Endothelial cell of umbilical vein (primary cell): ENCODE results near the gene PELI2.

Source experiments
- EZH2 ChIP-seq: IDR thresholded peaks from 2 replicates; pipeline ENCODE4 v1.6.1; 2012; ENCODE audit warnings: borderline replicate concordance, low read depth, mild to moderate bottlenecking, moderate library complexity, low read length, inconsistent platforms; ENCODE audit not compliant: severe bottlenecking
- FOS ChIP-seq: IDR thresholded peaks from 2 replicates; pipeline ENCODE4 v1.6.1; 2011; ENCODE audit warnings: mild to moderate bottlenecking, low read length, moderate library complexity, borderline replicate concordance; ENCODE audit not compliant: insufficient read depth
- GATA2 ChIP-seq: IDR thresholded peaks from 2 replicates; pipeline ENCODE4 v1.7.0; 2011; ENCODE audit warnings: low read depth, mild to moderate bottlenecking, moderate library complexity, mixed read lengths, low read length; ENCODE audit not compliant: insufficient read length, insufficient read depth
- JUN ChIP-seq: IDR thresholded peaks from 2 replicates; pipeline ENCODE4 v1.6.1; 2011; ENCODE audit warnings: borderline replicate concordance, low read depth; ENCODE audit not compliant: insufficient read length, insufficient read depth
- MYC ChIP-seq: IDR thresholded peaks from one replicate; pipeline ENCODE4 v1.6.1; 2011; ENCODE audit warnings: mild to moderate bottlenecking, low read depth, low read length
- POLR2A ChIP-seq: IDR thresholded peaks from 2 replicates; pipeline ENCODE4 v1.6.1; 2012; ENCODE audit warnings: low read depth, mild to moderate bottlenecking, control low read depth, low read length
- POLR2AphosphoS5 ChIP-seq: IDR thresholded peaks from 2 replicates; pipeline ENCODE4 v1.6.1; 2012; ENCODE audit warnings: low read depth, mild to moderate bottlenecking, control low read depth, low read length, moderate library complexity; ENCODE audit not compliant: insufficient read depth
- TF ChIP-seq, protein P1 (sequence below), 2 donors: IDR thresholded peaks; 1 replicate in 1 of 2; 2 replicates in 1 of 2; pipeline ENCODE4 v1.5.1; 2011; ENCODE audit warnings: low read length in 2 of 2, mild to moderate bottlenecking in 2 of 2, moderate library complexity in 2 of 2, control low read depth in 1 of 2, inconsistent platforms in 1 of 2, low read depth in 1 of 2; ENCODE audit not compliant: insufficient read depth in 1 of 2; ENCODE audit errors: extremely low read depth in 1 of 2
- TF ChIP-seq, protein P2 (sequence below): IDR thresholded peaks from 2 replicates; pipeline ENCODE4 v1.6.1; 2011; ENCODE audit not compliant: insufficient read depth, insufficient read length

DNA sequence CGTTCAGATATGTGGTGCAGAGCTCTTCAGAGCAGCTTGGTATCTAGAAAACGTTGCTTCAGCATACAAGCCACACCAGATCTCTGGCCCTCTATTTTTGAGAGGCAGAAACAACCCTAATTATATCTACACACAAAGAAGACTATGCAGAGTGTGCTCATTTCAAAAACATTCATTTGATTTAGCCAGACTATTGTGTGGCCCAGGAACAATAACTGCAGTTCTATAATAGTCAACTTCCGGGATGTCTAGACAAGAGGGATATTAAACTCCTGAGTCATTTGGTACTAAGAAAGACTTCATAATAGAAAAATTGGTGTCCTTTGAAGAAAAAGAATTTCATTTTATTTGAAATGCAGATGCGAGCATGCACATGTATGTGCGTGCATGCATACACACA is 153.8 kb downstream of the PELI2 start:
- TF ChIP-seq JUN, result peak; percentile 86
- TF ChIP-seq, protein P1, sequence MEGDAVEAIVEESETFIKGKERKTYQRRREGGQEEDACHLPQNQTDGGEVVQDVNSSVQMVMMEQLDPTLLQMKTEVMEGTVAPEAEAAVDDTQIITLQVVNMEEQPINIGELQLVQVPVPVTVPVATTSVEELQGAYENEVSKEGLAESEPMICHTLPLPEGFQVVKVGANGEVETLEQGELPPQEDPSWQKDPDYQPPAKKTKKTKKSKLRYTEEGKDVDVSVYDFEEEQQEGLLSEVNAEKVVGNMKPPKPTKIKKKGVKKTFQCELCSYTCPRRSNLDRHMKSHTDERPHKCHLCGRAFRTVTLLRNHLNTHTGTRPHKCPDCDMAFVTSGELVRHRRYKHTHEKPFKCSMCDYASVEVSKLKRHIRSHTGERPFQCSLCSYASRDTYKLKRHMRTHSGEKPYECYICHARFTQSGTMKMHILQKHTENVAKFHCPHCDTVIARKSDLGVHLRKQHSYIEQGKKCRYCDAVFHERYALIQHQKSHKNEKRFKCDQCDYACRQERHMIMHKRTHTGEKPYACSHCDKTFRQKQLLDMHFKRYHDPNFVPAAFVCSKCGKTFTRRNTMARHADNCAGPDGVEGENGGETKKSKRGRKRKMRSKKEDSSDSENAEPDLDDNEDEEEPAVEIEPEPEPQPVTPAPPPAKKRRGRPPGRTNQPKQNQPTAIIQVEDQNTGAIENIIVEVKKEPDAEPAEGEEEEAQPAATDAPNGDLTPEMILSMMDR (IDR thresholded peaks at IDR 0.05; ENCODE audit: extremely low read depth in 1 of 2, insufficient read depth in 1 of 2, low read depth in 1 of 2, low read length in 2 of 2), result no peak
- no peak for TF ChIP-seq EZH2
- TF ChIP-seq POLR2AphosphoS5, result peak; percentile 37
- no peak for TF ChIP-seq POLR2A
- TF ChIP-seq, protein P2, sequence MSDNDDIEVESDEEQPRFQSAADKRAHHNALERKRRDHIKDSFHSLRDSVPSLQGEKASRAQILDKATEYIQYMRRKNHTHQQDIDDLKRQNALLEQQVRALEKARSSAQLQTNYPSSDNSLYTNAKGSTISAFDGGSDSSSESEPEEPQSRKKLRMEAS, result no peak
- TF ChIP-seq FOS, result peak; percentile 79
- no peak for TF ChIP-seq GATA2
- TF ChIP-seq MYC, result no peak
